Stimulated activated CD4-positive, alpha-beta T cell treated with anti-CD3 and anti-CD28 coated beads, Interleukin-12 subunit alpha, Interleukin-12 subunit beta, amount 100 ng/mL, for 48 hours (primary cell): ENCODE data around the gene PCBD2.
"Not testable (repeated sequence)": the region's sequence is repeated elsewhere in the genome, so short reads cannot be mapped to it uniquely, and the experiment has no call there.

Experiments
- DNase-seq, 3 donors: peaks; one replicate each; pipeline ENCODE4 v3.0.0-alpha.2; 2020; ENCODE audit warnings: low read depth in 2 of 3, low spot score in 1 of 3

PCBD2 gene

DNA sequence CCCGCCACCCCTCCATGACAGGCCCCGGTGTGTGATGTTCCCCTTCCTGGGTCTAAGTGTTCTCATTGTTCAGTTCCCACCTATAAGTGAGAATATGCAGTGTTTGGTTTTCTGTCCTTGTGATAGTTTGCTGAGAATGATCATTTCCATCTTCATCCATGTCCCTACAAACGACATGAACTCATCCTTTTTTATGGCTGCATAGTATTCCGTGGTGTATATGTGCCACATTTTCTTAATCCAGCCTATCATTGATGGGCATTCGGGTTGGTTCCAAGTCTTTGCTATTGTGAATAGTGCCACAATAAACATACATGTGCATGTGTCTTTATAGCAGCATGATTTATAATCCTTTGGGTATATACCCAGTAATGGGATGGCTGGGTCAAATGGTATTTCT, 93.1 kb downstream of the PCBD2 start:
- not testable (repeated sequence) for DNase-seq

DNA sequence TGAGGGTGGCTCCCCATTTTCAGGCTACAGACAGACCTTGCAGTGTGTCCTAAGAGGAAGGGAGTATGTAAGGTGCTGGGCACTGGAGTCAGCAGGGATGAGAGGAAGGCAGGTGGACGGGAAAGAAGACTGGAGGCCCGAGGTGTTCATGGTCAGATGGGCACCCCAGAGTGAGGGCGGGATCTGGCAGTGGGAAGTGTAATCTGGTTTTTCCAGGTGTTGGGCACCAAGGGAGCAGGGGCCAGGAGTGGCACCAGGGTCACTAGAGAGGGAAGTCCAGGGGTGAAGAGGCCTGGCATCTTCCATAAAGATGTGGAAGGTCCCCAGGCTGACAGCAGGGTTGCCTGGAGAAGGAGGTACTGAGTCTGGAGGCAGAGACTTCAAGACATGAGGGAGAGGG, 99.4 kb downstream of the PCBD2 start:
- no peak for DNase-seq

DNA sequence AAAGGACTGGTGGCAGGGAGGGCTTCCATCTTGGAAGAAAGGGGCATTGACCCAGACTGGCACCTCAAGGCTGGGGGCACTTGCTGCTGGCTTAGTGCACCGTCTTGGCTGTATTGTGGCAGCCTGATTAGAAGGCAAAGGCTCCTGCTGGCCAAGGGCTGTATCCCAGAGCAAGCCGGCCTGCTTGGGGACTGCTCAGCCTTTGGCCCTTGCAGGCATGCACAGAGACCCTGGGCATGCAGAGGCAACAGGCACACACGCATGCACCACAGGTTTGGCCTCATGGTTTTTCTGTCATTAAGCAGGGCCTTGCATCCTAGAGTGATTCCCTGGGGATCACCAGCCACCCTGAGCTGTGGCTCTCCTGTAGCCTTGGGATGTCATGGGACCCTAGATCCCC, 100.1 kb downstream of the PCBD2 start:
- DNase-seq = no peak

DNA sequence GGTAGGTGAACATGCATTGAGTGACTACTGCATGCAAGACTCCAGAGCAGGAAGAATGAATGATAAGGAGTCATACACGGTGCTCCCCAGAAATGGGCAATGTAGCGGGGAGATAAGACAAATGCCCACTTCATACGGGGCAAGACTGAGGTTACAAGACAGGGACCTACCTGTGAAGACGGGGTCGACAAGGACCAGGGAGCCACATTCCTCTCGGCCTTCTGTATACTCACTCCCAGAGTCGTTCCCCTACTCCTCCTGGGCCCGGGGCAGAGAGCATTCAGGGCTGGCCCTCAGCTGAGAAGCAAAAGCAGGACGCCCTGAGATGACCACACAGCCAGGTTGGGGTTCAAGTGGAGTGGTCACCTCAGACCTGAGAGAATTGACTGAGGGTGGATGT, 102.4 kb downstream of the PCBD2 start:
- no peak for DNase-seq

DNA sequence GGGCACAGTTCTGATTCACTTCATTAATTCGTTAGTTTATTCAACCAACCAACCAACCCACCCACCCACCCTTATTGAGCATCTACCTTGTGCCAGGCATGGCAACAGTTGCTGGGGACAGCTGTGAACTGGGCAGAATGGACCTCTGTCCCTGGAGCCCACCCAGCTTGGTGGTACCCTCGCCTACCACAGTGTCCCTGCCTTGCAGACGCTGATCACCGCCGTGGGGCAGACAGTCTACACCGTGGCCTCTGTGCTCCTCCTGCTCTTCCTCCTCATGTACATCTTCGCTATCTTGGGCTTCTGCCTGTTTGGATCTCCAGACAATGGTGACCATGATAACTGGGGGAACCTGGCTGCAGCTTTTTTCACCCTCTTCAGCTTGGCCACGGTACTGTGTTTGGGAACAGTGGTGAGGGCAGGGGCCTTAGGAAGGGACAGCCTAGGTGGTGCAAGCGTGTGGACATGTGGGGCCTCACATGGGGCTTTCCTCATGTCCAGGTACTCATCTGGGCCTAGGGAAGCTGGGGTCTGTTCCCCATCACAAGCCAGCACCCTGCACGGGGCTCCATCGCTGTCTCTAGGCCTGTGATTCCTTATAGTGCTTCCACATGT, 102.9 kb downstream of the PCBD2 start:
- no peak for DNase-seq

DNA sequence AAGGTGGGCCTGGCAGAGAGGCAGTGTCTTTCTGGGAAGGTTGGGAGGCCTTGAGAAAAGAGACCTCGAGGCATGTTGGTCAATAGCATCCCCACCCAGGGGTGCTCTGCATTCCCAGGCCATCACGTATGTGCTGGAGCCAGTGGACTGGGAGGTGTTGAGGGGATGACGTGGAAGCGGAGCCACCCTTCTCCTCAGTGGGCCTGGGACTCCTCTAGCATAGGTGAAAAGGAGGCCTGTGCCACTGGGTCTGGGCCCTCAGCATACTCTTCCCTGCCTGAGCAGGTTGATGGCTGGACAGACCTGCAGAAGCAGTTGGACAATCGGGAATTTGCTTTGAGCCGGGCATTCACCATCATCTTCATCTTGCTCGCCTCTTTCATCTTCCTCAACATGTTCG, 103.6 kb downstream of the PCBD2 start:
- no peak for DNase-seq

DNA sequence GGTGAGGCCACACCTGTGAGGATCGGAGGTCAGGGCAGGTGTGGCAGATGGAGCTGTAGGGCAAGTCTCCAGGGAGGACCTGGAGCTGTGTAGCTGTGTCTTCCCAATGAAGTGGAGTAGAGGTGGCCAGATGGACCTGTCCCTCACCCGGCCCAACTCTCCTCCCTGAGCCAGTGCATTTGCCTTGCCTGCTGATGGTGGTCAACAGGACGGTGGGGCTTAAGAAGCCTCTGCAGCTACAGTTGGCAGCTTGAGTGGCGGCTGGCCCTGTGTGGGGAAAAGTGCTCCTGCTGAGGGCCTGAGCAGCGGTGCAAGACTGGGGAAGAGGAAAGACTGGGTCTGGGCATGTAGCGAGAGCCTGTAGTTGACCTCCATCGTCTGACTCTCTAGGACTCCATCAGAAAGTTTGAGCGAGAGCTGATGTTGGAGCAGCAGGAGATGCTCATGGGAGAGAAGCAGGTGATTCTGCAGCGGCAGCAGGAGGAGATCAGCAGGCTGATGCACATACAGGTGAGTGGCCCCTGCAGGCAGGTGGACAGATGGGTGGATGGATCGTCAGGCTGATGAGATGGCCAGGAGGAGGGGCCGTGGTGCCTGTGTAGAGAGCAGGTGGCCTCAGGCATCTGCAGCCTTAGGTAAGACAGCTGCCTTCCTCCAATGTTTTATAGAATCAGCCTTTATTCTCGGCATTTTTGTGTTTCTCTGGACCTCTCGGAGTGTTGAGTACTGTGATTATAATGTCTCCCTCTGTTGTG, 104.2 kb downstream of the PCBD2 start:
- no peak for DNase-seq

DNA sequence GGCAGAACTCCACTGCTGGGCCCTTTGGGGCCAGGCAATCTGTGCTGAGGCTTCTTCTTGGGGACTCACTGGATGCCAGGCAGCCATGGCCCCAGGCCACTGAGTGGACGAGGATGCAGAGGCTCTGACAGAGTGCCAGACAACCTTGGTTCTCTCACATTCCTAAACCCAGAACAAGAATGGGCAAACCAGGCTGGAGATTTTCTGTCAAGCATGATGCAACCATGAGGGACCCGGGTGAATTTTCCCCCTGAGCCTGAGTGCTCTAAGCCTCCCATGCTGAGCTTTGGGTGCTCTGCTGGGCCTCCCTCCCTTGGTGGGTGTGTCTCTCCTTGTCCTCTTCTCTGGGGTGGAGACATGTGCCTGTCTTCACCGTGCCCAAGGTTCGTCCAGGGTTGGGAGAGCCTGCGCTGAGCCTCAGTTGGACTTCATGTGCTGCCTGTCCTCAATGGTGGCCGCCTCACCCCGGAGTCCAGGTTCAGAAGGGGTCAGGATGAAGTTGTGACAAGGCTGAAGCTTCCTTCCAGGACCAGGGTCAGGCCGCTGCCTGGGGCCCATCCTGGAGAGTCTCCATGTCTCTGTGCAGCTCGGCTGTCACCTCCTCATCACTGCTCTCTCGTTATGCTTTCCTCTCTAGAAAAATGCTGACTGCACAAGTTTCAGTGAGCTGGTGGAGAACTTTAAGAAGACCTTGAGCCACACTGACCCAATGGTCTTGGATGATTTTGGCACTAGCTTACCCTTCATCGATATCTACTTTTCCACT, 105.0 kb downstream of the PCBD2 start:
- no peak for DNase-seq

DNA sequence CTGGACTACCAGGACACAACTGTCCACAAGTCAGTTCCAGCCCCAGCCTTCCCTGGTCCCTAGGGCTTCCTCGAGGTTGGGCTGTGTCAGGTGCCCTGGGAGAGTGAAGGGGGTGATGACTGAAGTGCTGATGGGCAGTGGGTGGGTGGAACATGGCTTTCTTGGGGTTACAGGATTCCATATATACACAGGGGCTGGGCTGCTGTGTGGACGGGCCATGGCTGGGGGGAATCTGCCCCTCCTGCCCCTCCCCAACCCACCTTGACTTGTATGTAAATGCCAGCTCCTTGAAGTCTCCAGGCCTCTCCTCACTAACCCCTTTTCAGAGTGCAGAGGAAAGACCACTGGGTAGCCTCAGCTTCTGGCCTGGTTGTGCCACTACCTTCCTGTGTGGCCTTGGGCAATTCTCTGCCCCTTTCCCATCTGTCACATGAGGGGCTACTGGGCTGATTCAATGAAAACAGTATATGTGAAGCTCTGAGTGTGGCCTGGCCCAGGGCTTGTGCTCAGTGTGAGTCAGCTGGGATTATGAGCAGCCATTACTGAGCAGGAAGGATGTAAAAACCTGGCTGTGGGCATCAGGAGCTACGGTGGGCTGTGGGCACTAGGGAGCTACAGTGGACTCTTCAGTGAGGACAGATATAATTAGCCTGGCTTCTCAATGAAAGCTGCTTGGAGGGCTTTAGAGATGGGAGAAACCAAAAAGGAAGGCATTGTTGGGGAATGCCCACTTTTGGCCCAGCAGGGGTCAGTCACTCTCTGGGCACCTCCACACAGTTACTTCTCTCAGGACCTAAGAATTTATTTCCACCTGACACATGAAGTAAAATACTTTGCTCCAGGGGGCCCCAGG, 105.8 kb downstream of the PCBD2 start:
- DNase-seq = no peak

DNA sequence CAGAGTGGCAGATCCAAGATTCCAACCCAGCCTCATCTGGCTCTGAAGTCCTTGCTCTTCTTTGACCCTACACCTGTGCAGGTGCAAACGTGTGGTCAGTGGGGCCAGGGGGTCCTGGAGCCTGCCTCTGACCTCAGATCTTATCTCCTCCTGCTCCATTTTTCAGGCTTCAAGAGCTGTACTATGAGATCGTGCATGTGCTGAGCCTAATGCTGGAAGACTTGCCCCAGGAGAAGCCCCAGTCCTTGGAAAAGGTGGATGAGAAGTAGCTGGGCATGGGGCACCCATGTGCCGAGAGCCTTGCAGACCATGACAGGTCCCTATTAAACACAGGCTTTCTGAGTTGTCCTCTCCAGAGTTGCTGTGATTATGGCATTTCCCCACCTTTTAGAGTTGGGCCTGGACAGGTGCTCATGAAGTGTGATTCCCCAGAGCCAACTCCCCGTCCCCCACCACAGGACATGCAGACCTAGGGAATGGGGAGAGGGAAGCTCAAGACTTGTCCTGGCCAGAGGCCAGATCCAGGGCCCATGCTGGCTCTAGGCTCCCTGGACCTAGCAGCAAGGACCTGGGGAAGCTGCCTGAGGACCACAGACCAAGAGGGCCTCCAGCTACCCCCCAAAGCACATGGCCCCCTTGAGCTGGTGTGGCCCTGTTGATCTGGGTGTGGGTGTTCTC, 106.6 kb downstream of the PCBD2 start:
- no peak for DNase-seq

DNA sequence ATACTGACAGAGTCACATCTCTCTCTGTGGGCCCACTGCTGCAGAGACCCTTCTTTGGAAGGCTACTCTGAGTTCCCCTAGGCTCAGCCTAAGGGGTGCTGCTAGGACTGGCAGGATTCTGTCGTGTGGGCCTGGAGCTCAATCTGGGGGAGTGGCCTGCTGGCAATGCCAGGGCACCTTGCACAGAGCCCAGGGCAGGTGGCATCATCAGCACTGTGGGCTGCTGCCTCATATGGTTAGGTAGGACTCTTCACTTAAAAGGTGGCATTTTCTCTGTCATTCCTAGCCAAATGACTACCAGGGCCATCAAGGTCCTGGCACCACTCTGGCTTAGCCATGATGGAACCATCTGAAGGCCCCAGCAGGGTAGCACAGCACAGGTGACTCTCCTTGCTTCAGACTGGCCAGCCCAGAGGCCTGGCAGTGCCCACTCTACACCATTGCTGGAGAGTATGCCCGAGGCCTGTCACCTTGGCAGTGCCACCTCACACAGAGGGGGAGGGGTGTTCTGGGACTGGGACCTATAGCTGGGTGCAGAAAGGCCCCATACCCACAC, 107.2 kb downstream of the PCBD2 start:
- no peak for DNase-seq
